Activated CD8-positive, alpha-beta memory T cell treated with anti-CD3 and anti-CD28 coated beads for 4 hours (primary cell): ENCODE measurements around the gene SYNDIG1L.
A peak's percentile ranks its signal among the peaks of the same experiment; 100 is the strongest.
"Not testable (repeated sequence)": the region's sequence is repeated elsewhere in the genome, so short reads cannot be mapped to it uniquely, and the experiment has no call there.

Experiments
- DNase-seq, 2 donors: peaks; one replicate each; pipeline ENCODE4 v3.0.0-alpha.2; 2020; ENCODE audit warnings: low read depth in 2 of 2

SYNDIG1L gene

GRCh38 chr14:74403619-74404417, 22.2 kb downstream of the SYNDIG1L start:
- no peak for DNase-seq

- no peak for DNase-seq
Observed at GRCh38 chr14:74402401-74403251, 23.4 kb downstream of the SYNDIG1L start.

- DNase-seq, result peak; percentile 19 to 44
Observed at GRCh38 chr14:74401504-74402241, 24.3 kb downstream of the SYNDIG1L start.

GRCh38 chr14:74400919-74401503, 25.0 kb downstream of the SYNDIG1L start:
- no peak for DNase-seq

GRCh38 chr14:74400031-74400685, 25.9 kb downstream of the SYNDIG1L start:
- no peak for DNase-seq

- no peak for DNase-seq
Observed at GRCh38 chr14:74395094-74395493, 30.9 kb downstream of the SYNDIG1L start.

GRCh38 chr14:74394549-74394948, 31.5 kb downstream of the SYNDIG1L start:
- DNase-seq, result no peak

GRCh38 chr14:74392616-74393570, 33.1 kb downstream of the SYNDIG1L start:
- no peak for DNase-seq

- no peak for DNase-seq
Observed at GRCh38 chr14:74391479-74391878, 34.5 kb downstream of the SYNDIG1L start.

GRCh38 chr14:74390505-74390904, 35.5 kb downstream of the SYNDIG1L start:
- DNase-seq, result not testable (repeated sequence)

GRCh38 chr14:74389980-74390379, 36.0 kb downstream of the SYNDIG1L start:
- no peak for DNase-seq

- DNase-seq, result no peak
Observed at GRCh38 chr14:74382231-74382630, 43.8 kb downstream of the SYNDIG1L start.

- not testable (repeated sequence) for DNase-seq
Observed at GRCh38 chr14:74381571-74381970, 44.4 kb downstream of the SYNDIG1L start.

GRCh38 chr14:74380845-74381244, 45.2 kb downstream of the SYNDIG1L start:
- no peak for DNase-seq

- no peak for DNase-seq
Observed at GRCh38 chr14:74380172-74380571, 45.8 kb downstream of the SYNDIG1L start.

GRCh38 chr14:74377976-74378690, 47.9 kb downstream of the SYNDIG1L start:
- no peak for DNase-seq

GRCh38 chr14:74368441-74368840, 57.6 kb downstream of the SYNDIG1L start:
- DNase-seq, result no peak

GRCh38 chr14:74368026-74368425, 58.0 kb downstream of the SYNDIG1L start:
- DNase-seq, result no peak

- no peak for DNase-seq
Observed at GRCh38 chr14:74364271-74364880, 61.6 kb downstream of the SYNDIG1L start.
